ENCODE data around the gene LURAP1L. TPM values are rescaled to one million over a fixed set of nuclear protein-coding genes. Genes with fewer than 3 reads are reported as not detected.

The LURAP1L gene
- polyA plus RNA-seq, 3 donors, result not detected

DNA sequence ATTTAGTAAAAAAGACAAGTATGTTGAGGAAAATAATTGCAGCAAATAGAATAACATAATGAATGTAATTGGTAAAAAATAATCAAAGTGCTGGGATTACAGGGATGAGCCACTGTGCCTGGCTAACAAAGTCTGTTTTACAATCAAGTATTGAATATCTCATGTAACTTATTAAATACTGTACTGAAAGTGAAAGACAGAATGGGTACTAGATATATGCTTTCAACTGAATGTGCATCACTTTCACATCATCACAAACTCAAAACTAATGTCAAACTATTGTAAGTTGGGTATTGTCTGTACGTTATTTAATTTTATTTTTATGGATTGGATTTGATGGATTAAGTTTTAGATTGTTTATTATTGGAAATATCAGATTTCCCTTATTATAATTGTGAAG is 58.9 kb downstream of the LURAP1L start:
- Histone ChIP-seq H3K36me3 (replicated peaks in 1 of 2; ENCODE audit: control insufficient read depth in 1 of 2, insufficient read depth in 2 of 2, low read length in 2 of 2) (no peaks in the 10 kb centered on the region), H3K9ac (ENCODE audit: insufficient read depth, low read length, poor library complexity, severe bottlenecking) (no peak overlapping the region), H3K4me3 (replicated peaks in 1 of 3; ENCODE audit: low read depth in 2 of 3, low read length in 3 of 3) (no peak overlapping the region), H3K4me2 (replicated peaks; ENCODE audit: extremely low read depth, low read length, poor library complexity, severe bottlenecking) (no peak overlapping the region), H2AFZ (ENCODE audit: insufficient read depth, low read depth, low read length, poor library complexity, severe bottlenecking) (no peak overlapping the region), H3K9me3 (replicated peaks in 1 of 2; ENCODE audit: control insufficient read depth in 1 of 2, insufficient read depth in 1 of 2, low read length in 2 of 2) (no peaks in the 10 kb centered on the region), H3K79me2 (ENCODE audit: insufficient read depth, low read length) (no peaks in the 10 kb centered on the region), H3K27me3 (ENCODE audit: control insufficient read depth in 2 of 2, insufficient read depth in 2 of 2, low read length in 2 of 2) (no peaks in the 10 kb centered on the region), H3K4me1 (ENCODE audit: control insufficient read depth in 1 of 2, insufficient read depth in 2 of 2, low read length in 2 of 2) (no peaks in the 10 kb centered on the region), H3K27ac (ENCODE audit: low read depth in 1 of 2, low read length in 2 of 2) (no peak overlapping the region), H4K20me1 (ENCODE audit: insufficient read depth, low read length) (no peaks in the 10 kb centered on the region)
- Mint-ChIP-seq H3K4me3 (no peak overlapping the region), H3K9me3 (peaks cover 0 to 3% (median 0%) of the 10 kb centered on the region in 7 donors), H3K36me3 (no peaks in the 10 kb centered on the region), H3K4me1 (no peaks in the 10 kb centered on the region), H3K27ac (no peak overlapping the region), H3K27me3 (ENCODE audit: low read depth in 3 of 3) (no peaks in the 10 kb centered on the region)
- no CpG with 5 or more reads among the region's 1 CpG for WGBS (ENCODE audit: insufficient coverage)
- intact Hi-C loops (cut with micrococcal nuclease), result no loop called here
- DNase-seq, result no peak
- TF ChIP-seq, protein P1, sequence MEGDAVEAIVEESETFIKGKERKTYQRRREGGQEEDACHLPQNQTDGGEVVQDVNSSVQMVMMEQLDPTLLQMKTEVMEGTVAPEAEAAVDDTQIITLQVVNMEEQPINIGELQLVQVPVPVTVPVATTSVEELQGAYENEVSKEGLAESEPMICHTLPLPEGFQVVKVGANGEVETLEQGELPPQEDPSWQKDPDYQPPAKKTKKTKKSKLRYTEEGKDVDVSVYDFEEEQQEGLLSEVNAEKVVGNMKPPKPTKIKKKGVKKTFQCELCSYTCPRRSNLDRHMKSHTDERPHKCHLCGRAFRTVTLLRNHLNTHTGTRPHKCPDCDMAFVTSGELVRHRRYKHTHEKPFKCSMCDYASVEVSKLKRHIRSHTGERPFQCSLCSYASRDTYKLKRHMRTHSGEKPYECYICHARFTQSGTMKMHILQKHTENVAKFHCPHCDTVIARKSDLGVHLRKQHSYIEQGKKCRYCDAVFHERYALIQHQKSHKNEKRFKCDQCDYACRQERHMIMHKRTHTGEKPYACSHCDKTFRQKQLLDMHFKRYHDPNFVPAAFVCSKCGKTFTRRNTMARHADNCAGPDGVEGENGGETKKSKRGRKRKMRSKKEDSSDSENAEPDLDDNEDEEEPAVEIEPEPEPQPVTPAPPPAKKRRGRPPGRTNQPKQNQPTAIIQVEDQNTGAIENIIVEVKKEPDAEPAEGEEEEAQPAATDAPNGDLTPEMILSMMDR (IDR thresholded peaks at IDR 0.05), result no peak

DNA sequence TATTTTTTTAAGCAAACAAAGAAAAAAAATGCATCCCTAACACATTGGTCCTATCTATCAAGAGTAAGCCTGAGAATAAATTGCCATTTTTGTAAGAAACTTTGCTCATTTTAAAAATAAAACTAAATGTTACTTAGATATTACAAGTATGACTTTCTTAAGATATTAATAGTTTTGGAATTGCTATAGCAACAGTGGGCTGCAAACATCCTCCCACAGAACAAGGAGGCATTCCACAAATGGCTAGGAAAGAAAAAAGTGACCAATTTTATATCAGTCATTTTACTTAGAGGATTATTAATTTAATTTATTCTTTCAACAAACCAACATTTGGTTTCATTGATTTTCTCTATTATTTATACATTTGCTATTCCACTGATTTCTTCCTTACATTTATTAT is 63.7 kb downstream of the LURAP1L start:
- TF ChIP-seq, protein P1 (IDR thresholded peaks at IDR 0.05), result no peak
- Mint-ChIP-seq H3K4me1 (no peaks in the 10 kb centered on the region), H3K4me3 (no peak overlapping the region), H3K9me3 (peaks cover 0 to 3% (median 0%) of the 10 kb centered on the region in 7 donors), H3K36me3 (no peaks in the 10 kb centered on the region), H3K27ac (no peak overlapping the region), H3K27me3 (ENCODE audit: low read depth in 3 of 3) (no peaks in the 10 kb centered on the region)
- Histone ChIP-seq H3K36me3 (replicated peaks in 1 of 2; ENCODE audit: control insufficient read depth in 1 of 2, insufficient read depth in 2 of 2, low read length in 2 of 2) (no peaks in the 10 kb centered on the region), H3K27ac (ENCODE audit: low read depth in 1 of 2, low read length in 2 of 2) (no peak overlapping the region), H3K27me3 (ENCODE audit: control insufficient read depth in 2 of 2, insufficient read depth in 2 of 2, low read length in 2 of 2) (no peaks in the 10 kb centered on the region), H3K9ac (ENCODE audit: insufficient read depth, low read length, poor library complexity, severe bottlenecking) (no peak overlapping the region), H4K20me1 (ENCODE audit: insufficient read depth, low read length) (no peaks in the 10 kb centered on the region), H3K4me3 (replicated peaks in 1 of 3; ENCODE audit: low read depth in 2 of 3, low read length in 3 of 3) (no peak overlapping the region), H3K4me1 (ENCODE audit: control insufficient read depth in 1 of 2, insufficient read depth in 2 of 2, low read length in 2 of 2) (no peaks in the 10 kb centered on the region), H3K79me2 (ENCODE audit: insufficient read depth, low read length) (no peaks in the 10 kb centered on the region), H3K4me2 (replicated peaks; ENCODE audit: extremely low read depth, low read length, poor library complexity, severe bottlenecking) (no peak overlapping the region), H2AFZ (ENCODE audit: insufficient read depth, low read depth, low read length, poor library complexity, severe bottlenecking) (no peak overlapping the region), H3K9me3 (replicated peaks in 1 of 2; ENCODE audit: control insufficient read depth in 1 of 2, insufficient read depth in 1 of 2, low read length in 2 of 2) (no peaks in the 10 kb centered on the region)
- DNase-seq, result no peak
- intact Hi-C loops (cut with micrococcal nuclease), result no loop called here
